GM12873 (cell line): ENCODE results near the gene CRYGN.

Source experiments
- TF ChIP-seq, protein P1 (sequence below): IDR thresholded peaks from 2 replicates; pipeline ENCODE4 v1.5.1; 2012; ENCODE audit warnings: low read depth, mild to moderate bottlenecking, moderate library complexity, low read length, control low read depth; ENCODE audit not compliant: insufficient read depth; ENCODE audit errors: missing control alignments

Gene CRYGN

GRCh38 chr7:151446412-151446811 is 6.5 kb upstream of the CRYGN start:
- TF ChIP-seq, protein P1, sequence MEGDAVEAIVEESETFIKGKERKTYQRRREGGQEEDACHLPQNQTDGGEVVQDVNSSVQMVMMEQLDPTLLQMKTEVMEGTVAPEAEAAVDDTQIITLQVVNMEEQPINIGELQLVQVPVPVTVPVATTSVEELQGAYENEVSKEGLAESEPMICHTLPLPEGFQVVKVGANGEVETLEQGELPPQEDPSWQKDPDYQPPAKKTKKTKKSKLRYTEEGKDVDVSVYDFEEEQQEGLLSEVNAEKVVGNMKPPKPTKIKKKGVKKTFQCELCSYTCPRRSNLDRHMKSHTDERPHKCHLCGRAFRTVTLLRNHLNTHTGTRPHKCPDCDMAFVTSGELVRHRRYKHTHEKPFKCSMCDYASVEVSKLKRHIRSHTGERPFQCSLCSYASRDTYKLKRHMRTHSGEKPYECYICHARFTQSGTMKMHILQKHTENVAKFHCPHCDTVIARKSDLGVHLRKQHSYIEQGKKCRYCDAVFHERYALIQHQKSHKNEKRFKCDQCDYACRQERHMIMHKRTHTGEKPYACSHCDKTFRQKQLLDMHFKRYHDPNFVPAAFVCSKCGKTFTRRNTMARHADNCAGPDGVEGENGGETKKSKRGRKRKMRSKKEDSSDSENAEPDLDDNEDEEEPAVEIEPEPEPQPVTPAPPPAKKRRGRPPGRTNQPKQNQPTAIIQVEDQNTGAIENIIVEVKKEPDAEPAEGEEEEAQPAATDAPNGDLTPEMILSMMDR = no peak

- TF ChIP-seq, protein P1 = no peak
These were observed 4.7 kb upstream of the CRYGN start for GRCh38 chr7:151444632-151445031.

DNA sequence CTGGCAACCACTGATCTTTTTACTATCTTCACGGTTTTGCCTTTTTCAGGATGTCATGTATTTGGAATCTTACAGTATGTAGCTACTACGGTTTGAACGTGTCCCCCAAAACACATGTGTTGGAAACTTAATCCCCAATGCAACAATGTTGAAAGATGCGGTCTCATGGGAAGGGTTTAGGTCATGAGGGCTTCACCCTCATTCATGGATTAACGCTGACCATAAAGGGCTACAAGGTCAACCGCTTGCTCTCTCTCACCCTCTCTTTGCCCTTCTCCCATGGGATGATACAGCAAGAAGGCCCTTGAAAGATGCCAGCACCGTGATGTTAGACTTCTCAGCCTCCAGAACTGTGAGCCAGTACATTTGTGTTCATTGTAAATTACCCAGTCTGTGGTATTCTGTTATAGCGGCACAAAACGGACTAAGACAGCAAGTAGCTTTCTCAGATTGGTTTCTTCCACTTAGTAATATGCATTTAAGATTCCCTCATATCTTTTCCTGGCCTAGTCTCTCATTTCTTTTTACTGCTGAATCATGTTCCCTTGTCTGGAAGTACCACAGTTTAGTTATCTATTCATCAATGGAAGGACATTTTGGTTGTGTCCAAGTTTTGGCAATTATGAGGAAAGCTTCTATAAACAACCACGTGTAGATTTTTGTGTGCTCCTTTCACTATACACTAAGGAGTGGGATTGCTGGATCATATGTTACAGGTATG is 3.0 kb upstream of the CRYGN start:
- TF ChIP-seq, protein P1 = no peak

GRCh38 chr7:151440799-151441445 is 981 bp upstream of the CRYGN start:
- TF ChIP-seq, protein P1 = no peak

GRCh38 chr7:151438864-151439601 is 908 bp downstream of the CRYGN start:
- TF ChIP-seq, protein P1 = no peak

- TF ChIP-seq, protein P1 = no peak
These were observed 1.9 kb downstream of the CRYGN start for GRCh38 chr7:151437866-151438516.

DNA sequence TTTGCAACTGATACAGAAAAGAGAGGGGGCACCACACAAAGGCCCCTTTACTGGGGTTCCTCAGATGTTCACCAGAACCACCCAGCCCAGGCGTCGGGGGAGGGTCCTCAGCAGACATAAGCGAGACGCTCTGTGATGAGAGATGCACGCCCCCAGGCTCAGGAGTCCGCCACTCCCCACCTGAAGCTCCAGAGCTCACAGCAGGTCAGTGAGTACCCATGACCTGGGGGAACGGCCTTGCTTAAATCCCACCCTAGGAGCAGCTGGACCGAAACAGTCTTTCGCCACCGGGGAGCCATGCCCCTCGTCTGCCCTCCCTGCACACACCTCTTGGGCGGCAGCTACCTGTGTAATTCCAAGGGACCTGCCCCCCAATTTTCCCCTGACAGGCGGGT is 2.8 kb downstream of the CRYGN start:
- TF ChIP-seq, protein P1 = no peak
